GM18507 (cell line): ENCODE data around the gene KIF13A.
"Not testable (repeated sequence)": the region's sequence is repeated elsewhere in the genome, so short reads cannot be mapped to it uniquely, and the experiment has no call there.

Experiments used
- DNase-seq: peaks from one replicate; pipeline ENCODE4 v3.0.0; 2011; ENCODE audit warnings: low read depth; ENCODE audit not compliant: insufficient read length; ENCODE audit errors: extremely low spot score
- FAIRE-seq: peaks from 2 replicates; lab custom pipeline; 2011; peaks lifted over from hg19 to GRCh38; lab: Jason Lieb, UNC

KIF13A gene

GRCh38 chr6:17762651-17763050 lies 224.8 kb downstream of the KIF13A start:
- FAIRE-seq = no peak
- no peak for DNase-seq

- FAIRE-seq (no peak), DNase-seq (no peak)
Measured at GRCh38 chr6:17758119-17758518, 229.3 kb downstream of the KIF13A start.

GRCh38 chr6:17754254-17754653 lies 233.2 kb downstream of the KIF13A start:
- no peak for FAIRE-seq
- no peak for DNase-seq

- not testable (repeated sequence) for FAIRE-seq, DNase-seq
Measured at GRCh38 chr6:17745324-17745723, 242.1 kb downstream of the KIF13A start.

- not testable (repeated sequence) for FAIRE-seq, DNase-seq
Measured at GRCh38 chr6:17744757-17745308, 242.6 kb downstream of the KIF13A start.

GRCh38 chr6:17744019-17744756 lies 243.2 kb downstream of the KIF13A start:
- DNase-seq (no peak), FAIRE-seq (no peak)

GRCh38 chr6:17741507-17741906 lies 245.9 kb downstream of the KIF13A start:
- DNase-seq (no peak), FAIRE-seq (no peak)

- FAIRE-seq (no peak), DNase-seq (no peak)
Measured at GRCh38 chr6:17740559-17741220, 246.7 kb downstream of the KIF13A start.

- FAIRE-seq = no peak
- DNase-seq = no peak
Measured at GRCh38 chr6:17737704-17738252, 249.7 kb downstream of the KIF13A start.

GRCh38 chr6:17735311-17735710 lies 252.1 kb downstream of the KIF13A start:
- not testable (repeated sequence) for FAIRE-seq, DNase-seq

- DNase-seq = no peak
- FAIRE-seq = no peak
Measured at GRCh38 chr6:17730078-17730704, 257.2 kb downstream of the KIF13A start.

GRCh38 chr6:17729223-17730077 lies 258.0 kb downstream of the KIF13A start:
- FAIRE-seq (no peak), DNase-seq (no peak)

GRCh38 chr6:17728551-17729222 lies 258.7 kb downstream of the KIF13A start:
- DNase-seq = no peak
- no peak for FAIRE-seq

- no peak for DNase-seq
- FAIRE-seq = no peak
Measured at GRCh38 chr6:17725083-17725482, 262.4 kb downstream of the KIF13A start.

GRCh38 chr6:17724341-17724740 lies 263.1 kb downstream of the KIF13A start:
- FAIRE-seq = no peak
- no peak for DNase-seq

- DNase-seq = no peak
- no peak for FAIRE-seq
Measured at GRCh38 chr6:17721671-17722070, 265.8 kb downstream of the KIF13A start.

- FAIRE-seq (no peak), DNase-seq (no peak)
Measured at GRCh38 chr6:17719323-17720041, 268.0 kb downstream of the KIF13A start.

GRCh38 chr6:17716221-17716620 lies 271.2 kb downstream of the KIF13A start:
- DNase-seq (no peak), FAIRE-seq (no peak)
